Measurements from ENCODE around the gene ABCA10. TPM values are rescaled to one million over a fixed set of nuclear protein-coding genes. Genes with fewer than 3 reads are reported as not detected.

The ABCA10 gene
- total and polyA plus RNA-seq, 2 of the 13 experiments (the other 11 are each of a cell fraction or from before 2014, with no cell fraction given), result 0.02 to 0.08 TPM

GRCh38 chr17:69268543-69269014 lies 40.0 kb upstream of the ABCA10 start (continued):
- TF ChIP-seq PHF21A (CRISPR knock-in tag; IDR thresholded peaks at IDR 0.05) (0 out of 2 replicates have a peak, but pooled peaks have one; percentile 38), GATAD1 (CRISPR knock-in tag; IDR thresholded peaks at IDR 0.05) (0 out of 2 replicates have a peak, but pooled peaks have one; percentile 31), MTA1 (CRISPR knock-in tag; IDR thresholded peaks at IDR 0.05; ENCODE audit: borderline replicate concordance) (no peak), CBX2 (IDR thresholded peaks at IDR 0.05; ENCODE audit: low read depth, low read length) (no peak), CBX2 (CRISPR knock-in tag; IDR thresholded peaks at IDR 0.05; ENCODE audit: low read depth) (no peak), CSRNP1 (CRISPR knock-in tag; IDR thresholded peaks at IDR 0.05) (no peak), CREB3 (CRISPR knock-in tag; IDR thresholded peaks at IDR 0.05) (no peak), ZNF407 (CRISPR knock-in tag; IDR thresholded peaks at IDR 0.05; ENCODE audit: not compliant biosample characterization) (no peak), ZNF326 (CRISPR knock-in tag; IDR thresholded peaks at IDR 0.05; ENCODE audit: borderline replicate concordance) (no peak), SOX6 (IDR thresholded peaks at IDR 0.05) (no peak), SOX6 (CRISPR knock-in tag; IDR thresholded peaks at IDR 0.05) (peak; percentile 68), ZSCAN21 (CRISPR knock-in tag; IDR thresholded peaks at IDR 0.05; ENCODE audit: borderline replicate concordance) (no peak), ZGPAT (CRISPR knock-in tag; IDR thresholded peaks at IDR 0.05) (peak; percentile 76), U2AF2 (IDR thresholded peaks at IDR 0.05; ENCODE audit: low read depth, low read length) (no peak)
